Adrenal gland (tissue), 5 donors: ENCODE results near the gene AGAP3.

Experiments used
- POLR2A ChIP-seq, 2 donors: fragments of 450-650 bp; IDR thresholded peaks; one replicate each; pipeline ENCODE4 v1.6.1; 2017; ENCODE audit warnings: antibody characterized with exemption in 2 of 2, mild to moderate bottlenecking in 2 of 2, moderate library complexity in 1 of 2
- TF ChIP-seq, protein P1 (sequence below), 6 experiments: fragments of 450-650 bp in 4 of 6; fragments of 200-600 bp in 2 of 6; sonication (generic) in 1 of 6; IDR thresholded peaks; 1 replicate in 5 of 6; 2 replicates in 1 of 6; pipeline versions ENCODE4 v1.5.1 to v1.8.0; 2016 to 2021; ENCODE audit warnings: antibody characterized with exemption in 6 of 6, mild to moderate bottlenecking in 2 of 6, moderate library complexity in 1 of 6
- donor health status: DM: no; HTN: no; CAD: no.

DNA sequence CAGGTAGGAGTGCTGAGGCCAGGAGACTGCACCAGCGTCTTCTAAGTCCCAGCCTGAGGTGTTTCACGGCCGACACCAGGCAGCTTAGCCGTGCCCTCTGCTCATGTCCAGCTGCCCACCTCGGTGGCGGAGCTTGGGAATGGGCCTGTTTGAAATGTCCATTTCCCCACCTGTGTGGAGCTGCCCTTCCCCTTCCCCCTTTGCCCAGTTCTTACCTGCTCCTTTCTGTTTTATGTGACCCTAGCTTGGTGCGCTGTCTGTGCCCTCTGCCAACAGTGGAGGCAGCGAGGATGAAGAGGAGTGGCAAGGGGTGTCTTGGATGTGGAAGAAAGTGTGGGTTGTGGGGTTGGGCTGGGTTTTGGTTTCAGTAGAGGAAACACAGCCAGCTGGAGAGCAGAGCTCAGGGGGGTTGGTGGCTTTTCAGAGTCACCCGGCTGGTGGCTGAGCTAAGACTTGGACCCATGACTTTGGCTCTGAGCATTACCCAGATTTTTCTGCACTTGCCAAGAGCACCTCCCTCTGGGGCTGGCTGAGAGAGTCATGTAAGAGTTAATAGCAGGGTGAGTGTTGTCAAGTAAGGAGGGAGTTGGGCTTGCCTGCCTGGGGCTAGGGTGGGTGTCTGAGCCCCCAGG lies 43.8 kb downstream of the AGAP3 start:
- TF ChIP-seq, protein P1, sequence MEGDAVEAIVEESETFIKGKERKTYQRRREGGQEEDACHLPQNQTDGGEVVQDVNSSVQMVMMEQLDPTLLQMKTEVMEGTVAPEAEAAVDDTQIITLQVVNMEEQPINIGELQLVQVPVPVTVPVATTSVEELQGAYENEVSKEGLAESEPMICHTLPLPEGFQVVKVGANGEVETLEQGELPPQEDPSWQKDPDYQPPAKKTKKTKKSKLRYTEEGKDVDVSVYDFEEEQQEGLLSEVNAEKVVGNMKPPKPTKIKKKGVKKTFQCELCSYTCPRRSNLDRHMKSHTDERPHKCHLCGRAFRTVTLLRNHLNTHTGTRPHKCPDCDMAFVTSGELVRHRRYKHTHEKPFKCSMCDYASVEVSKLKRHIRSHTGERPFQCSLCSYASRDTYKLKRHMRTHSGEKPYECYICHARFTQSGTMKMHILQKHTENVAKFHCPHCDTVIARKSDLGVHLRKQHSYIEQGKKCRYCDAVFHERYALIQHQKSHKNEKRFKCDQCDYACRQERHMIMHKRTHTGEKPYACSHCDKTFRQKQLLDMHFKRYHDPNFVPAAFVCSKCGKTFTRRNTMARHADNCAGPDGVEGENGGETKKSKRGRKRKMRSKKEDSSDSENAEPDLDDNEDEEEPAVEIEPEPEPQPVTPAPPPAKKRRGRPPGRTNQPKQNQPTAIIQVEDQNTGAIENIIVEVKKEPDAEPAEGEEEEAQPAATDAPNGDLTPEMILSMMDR (IDR thresholded peaks at IDR 0.05), result no peak
- no peak for TF ChIP-seq POLR2A (IDR thresholded peaks at IDR 0.05)
